SK-N-SH (cell line): ENCODE measurements around the gene RAVER2. TPM values are rescaled to one million over a fixed set of nuclear protein-coding genes. Genes with fewer than 3 reads are reported as not detected.

ENCODE experiments used
- CTCF ChIA-PET: fragments of 300-600, 350-600 bp; formaldehyde crosslinking; extraction: SDS; loops from one replicate; lab custom pipeline; 2021; lab: Yijun Ruan, JAX
- POLR2A ChIA-PET: fragments of 350-600 bp; sonication (Branson Sonifier 250); formaldehyde crosslinking; extraction: SDS; loops from one replicate; lab custom pipeline; 2020; ENCODE audit warnings: antibody characterized with exemption, inconsistent platforms; lab: Yijun Ruan, JAX
- DNase-seq: peaks from one replicate; pipeline ENCODE4 v3.0.0; 2012
- H2AFZ ChIP-seq: fragments of 200-600 bp; sonication (generic); 2 replicates; pipeline ENCODE4 v1.8.1; 2016; ENCODE audit warnings: antibody characterized with exemption, mild to moderate bottlenecking, low read depth
- H3F3A ChIP-seq: fragments of 200-600 bp; sonication (generic); replicated peaks from 2 replicates; pipeline ENCODE3; 2016; ENCODE audit warnings: antibody characterized with exemption, mild to moderate bottlenecking; ENCODE audit not compliant: insufficient read depth
- H3K27ac ChIP-seq, 2 experiments: fragments of 200-500 bp in 1 of 2; fragments of 200-600 bp in 1 of 2; sonication (Bioruptor generic) in 1 of 2; sonication (generic), shearing (Covaris generic) in 1 of 2; 2 replicates each; pipeline versions ENCODE4 v1.5.1 to v1.6.1; 2014 to 2016; ENCODE audit warnings: low read depth in 2 of 2, inconsistent platforms in 1 of 2, low read length in 1 of 2, mild to moderate bottlenecking in 1 of 2, mixed read lengths in 1 of 2
- H3K27me3 ChIP-seq: fragments of 200-600 bp; sonication (generic), shearing (Covaris generic); 2 replicates; pipeline ENCODE4 v1.6.1; 2016; ENCODE audit warnings: mixed run types; ENCODE audit not compliant: insufficient read depth
- H3K36me3 ChIP-seq, 2 experiments: fragments of 200-500 bp in 1 of 2; fragments of 200-600 bp in 1 of 2; sonication (Bioruptor generic) in 1 of 2; sonication (generic) in 1 of 2; replicated peaks in 1 of 2; 2 replicates each; pipeline versions ENCODE3 to v1.5.1; 2014 to 2016; ENCODE audit warnings: low read length in 1 of 2, mild to moderate bottlenecking in 1 of 2; ENCODE audit not compliant: insufficient read depth in 2 of 2, control insufficient read depth in 1 of 2
- H3K4me1 ChIP-seq, 2 experiments: fragments of 200-500 bp in 1 of 2; fragments of 200-600 bp in 1 of 2; sonication (Bioruptor generic) in 1 of 2; sonication (generic), shearing (Covaris generic) in 1 of 2; 2 replicates each; pipeline versions ENCODE4 v1.5.1 to v1.6.1; 2014 to 2016; ENCODE audit warnings: low read depth in 1 of 2, low read length in 1 of 2, mixed run types in 1 of 2; ENCODE audit not compliant: insufficient read depth in 2 of 2, control insufficient read depth in 1 of 2
- H3K4me2 ChIP-seq: fragments of 200-600 bp; sonication (generic), shearing (Covaris generic); 2 replicates; pipeline ENCODE4 v1.6.1; 2017; ENCODE audit warnings: mixed run types
- H3K4me3 ChIP-seq, 2 experiments: fragments of 200-500 bp in 1 of 2; fragments of 200-600 bp in 1 of 2; sonication (Bioruptor generic) in 1 of 2; sonication (generic), shearing (Covaris generic) in 1 of 2; 2 replicates each; pipeline versions ENCODE4 v1.5.1 to v1.8.1; 2014 to 2016; ENCODE audit warnings: low read depth in 2 of 2, inconsistent platforms in 1 of 2, low read length in 1 of 2, mild to moderate bottlenecking in 1 of 2, mixed read lengths in 1 of 2, moderate library complexity in 1 of 2
- H3K79me2 ChIP-seq: fragments of 200-600 bp; sonication (generic); 2 replicates; pipeline ENCODE4 v1.8.1; 2017; ENCODE audit warnings: mild to moderate bottlenecking; ENCODE audit not compliant: insufficient read depth
- H3K9ac ChIP-seq: fragments of 200-600 bp; sonication (generic); 2 replicates; pipeline ENCODE4 v1.6.1; 2017; ENCODE audit warnings: mixed run types
- H3K9me2 ChIP-seq: fragments of 200-600 bp; sonication (generic); 2 replicates; pipeline ENCODE4 v1.6.1; 2017; ENCODE audit warnings: mixed run types
- H3K9me3 ChIP-seq: fragments of 200-600 bp; sonication (generic); 2 replicates; pipeline ENCODE4 v1.6.1; 2017; ENCODE audit warnings: mixed run types, mild to moderate bottlenecking, moderate library complexity
- H4K20me1 ChIP-seq: fragments of 200-600 bp; sonication (generic); 2 replicates; pipeline ENCODE4 v1.6.1; 2017; ENCODE audit warnings: mild to moderate bottlenecking, mixed run types; ENCODE audit not compliant: insufficient read depth
- CHD2 ChIP-seq: fragments of 150-350 bp; IDR thresholded peaks from 2 replicates; pipeline ENCODE4 v1.6.1; 2018; ENCODE audit warnings: low read length; ENCODE audit not compliant: partially characterized antibody
- ELF1 ChIP-seq: IDR thresholded peaks from 2 replicates; pipeline ENCODE4 v1.4.0; 2012
- FOSL2 ChIP-seq: IDR thresholded peaks from 2 replicates; pipeline ENCODE4 v1.4.0; 2012; ENCODE audit warnings: low read depth, mild to moderate bottlenecking, moderate library complexity, borderline replicate concordance
- FOXJ3 ChIP-seq: sonication (generic); formaldehyde crosslinking; IDR thresholded peaks from 2 replicates; pipeline ENCODE4 v1.5.1; 2020; ENCODE audit warnings: mild to moderate bottlenecking, missing genetic modification reagents
- FOXM1 ChIP-seq: IDR thresholded peaks from 2 replicates; pipeline ENCODE4 v1.4.0; 2012; ENCODE audit warnings: low read depth, mild to moderate bottlenecking
- JUND ChIP-seq: IDR thresholded peaks from 2 replicates; pipeline ENCODE4 v1.4.0; 2012
- MEF2A ChIP-seq: IDR thresholded peaks from 2 replicates; pipeline ENCODE4 v1.4.0; 2012; ENCODE audit warnings: low read depth, borderline replicate concordance
- MXI1 ChIP-seq: IDR thresholded peaks from 2 replicates; pipeline ENCODE4 v1.6.1; 2012; ENCODE audit warnings: mild to moderate bottlenecking, low read depth, low read length, improper control_type of control experiment
- POLR2AphosphoS5 ChIP-seq: IDR thresholded peaks from 2 replicates; pipeline ENCODE4 v1.6.1; 2012; ENCODE audit warnings: low read depth, low read length
- RCOR1 ChIP-seq: fragments of 150-350 bp; IDR thresholded peaks from 2 replicates; pipeline ENCODE4 v1.6.1; 2017; ENCODE audit warnings: antibody characterized with exemption, low read length
- REST ChIP-seq: IDR thresholded peaks from 2 replicates; pipeline ENCODE4 v1.6.1; 2012; ENCODE audit warnings: mild to moderate bottlenecking, low read depth, low read length, moderate library complexity
- RFX5 ChIP-seq: IDR thresholded peaks from 2 replicates; pipeline ENCODE4 v1.6.1; 2012; ENCODE audit warnings: mild to moderate bottlenecking, improper control_type of control experiment, low read length
- SIN3A ChIP-seq: IDR thresholded peaks from 2 replicates; pipeline ENCODE4 v1.6.1; 2012; ENCODE audit warnings: low read depth, mild to moderate bottlenecking, low read length, moderate library complexity, borderline replicate concordance
- SMC3 ChIP-seq: IDR thresholded peaks from 2 replicates; pipeline ENCODE4 v1.6.1; 2012; ENCODE audit warnings: low read depth, low read length, improper control_type of control experiment
- TAF1 ChIP-seq: IDR thresholded peaks from 2 replicates; pipeline ENCODE4 v1.6.1; 2012; ENCODE audit warnings: low read depth, mild to moderate bottlenecking, low read length, moderate library complexity, borderline replicate concordance
- TCF12 ChIP-seq: IDR thresholded peaks from 2 replicates; pipeline ENCODE4 v1.4.0; 2012
- YY1 ChIP-seq: IDR thresholded peaks from 2 replicates; pipeline ENCODE4 v1.4.0; 2012; ENCODE audit warnings: low read depth, mild to moderate bottlenecking
- ZBTB33 ChIP-seq: IDR thresholded peaks from 2 replicates; pipeline ENCODE4 v1.4.0; 2012; ENCODE audit warnings: low read depth, borderline replicate concordance
- WGBS: methylation state at CpG from one replicate; pipeline ENCODE4 v1.1.6; 2017; ENCODE audit warnings: low lambda C conversion rate; 5-methylcytosine and 5-hydroxymethylcytosine counted together
- polyA plus RNA-seq, 3 experiments: library from polyadenylated mRNA; depleted of rRNA; stranded (reverse); fragments of >200 nt; gene quantifications; 2 replicates each; pipeline ENCODE4 v1.2.3, GENCODE V29; 2012
- TF ChIP-seq, protein P1 (sequence below): fragments of 150-350 bp; IDR thresholded peaks from 2 replicates; pipeline ENCODE4 v1.6.1; 2016; ENCODE audit warnings: mild to moderate bottlenecking, low read depth, low read length
- TF ChIP-seq, protein P2 (sequence below): IDR thresholded peaks from 2 replicates; pipeline ENCODE4 v1.4.0; 2012; ENCODE audit warnings: low read depth

The RAVER2 gene
- polyA plus RNA-seq, 1 of the 3 experiments (the other 2 are of a cell fraction) = 7.3 TPM

- ChIA-PET POLR2A (no interaction called here), CTCF (interaction anchor here (1.4 kb wide), 1 partner anchor 11 kb away, joined by 6 read pairs; no protein-coding TSS in a partner anchor)
- Histone ChIP-seq H3K79me2 (no peaks in the 10 kb centered on the region), H3K9me2 (no peaks in the 10 kb centered on the region), H3K27ac (no peak overlapping the region), H3K27me3 (no peaks in the 10 kb centered on the region), H4K20me1 (no peaks in the 10 kb centered on the region), H3K36me3 (no peaks in the 10 kb centered on the region), H2AFZ (no peak overlapping the region), H3K9ac (no peak overlapping the region), H3K4me1 (peaks cover 0 to 2% of the 10 kb centered on the region in 2 experiments; a peak in 3 of 4 replicates), H3K4me3 (no peak overlapping the region), H3K4me2 (no peak overlapping the region), H3F3A (no peaks in the 10 kb centered on the region), H3K9me3 (no peaks in the 10 kb centered on the region)
- WGBS = 76% methylated on average over 2 of the region's 2 CpGs
- DNase-seq = no peak
- no peak for TF ChIP-seq MXI1
- TF ChIP-seq, protein P1, sequence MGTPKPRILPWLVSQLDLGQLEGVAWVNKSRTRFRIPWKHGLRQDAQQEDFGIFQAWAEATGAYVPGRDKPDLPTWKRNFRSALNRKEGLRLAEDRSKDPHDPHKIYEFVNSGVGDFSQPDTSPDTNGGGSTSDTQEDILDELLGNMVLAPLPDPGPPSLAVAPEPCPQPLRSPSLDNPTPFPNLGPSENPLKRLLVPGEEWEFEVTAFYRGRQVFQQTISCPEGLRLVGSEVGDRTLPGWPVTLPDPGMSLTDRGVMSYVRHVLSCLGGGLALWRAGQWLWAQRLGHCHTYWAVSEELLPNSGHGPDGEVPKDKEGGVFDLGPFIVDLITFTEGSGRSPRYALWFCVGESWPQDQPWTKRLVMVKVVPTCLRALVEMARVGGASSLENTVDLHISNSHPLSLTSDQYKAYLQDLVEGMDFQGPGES = no peak
- no peak for TF ChIP-seq ELF1
- TF ChIP-seq MEF2A = no peak
- TF ChIP-seq, protein P2, sequence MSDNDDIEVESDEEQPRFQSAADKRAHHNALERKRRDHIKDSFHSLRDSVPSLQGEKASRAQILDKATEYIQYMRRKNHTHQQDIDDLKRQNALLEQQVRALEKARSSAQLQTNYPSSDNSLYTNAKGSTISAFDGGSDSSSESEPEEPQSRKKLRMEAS = no peak
- TF ChIP-seq TAF1 = no peak
- no peak for TF ChIP-seq YY1
- TF ChIP-seq SIN3A = no peak
Measured at GRCh38 chr1:64755361-64755760, 10.5 kb downstream of the RAVER2 start.

- H3K27me3 ChIP-seq = no peaks in the 10 kb centered on the region
- CTCF ChIA-PET = interaction anchor here (0.7 to 1.5 kb wide), 3 partner anchors 10 to 511 kb away, joined by 3 to 4 read pairs (median 3); no protein-coding TSS in a partner anchor
- TF ChIP-seq TCF12 = no peak
- TF ChIP-seq, protein P1 = no peak
- no peak for TF ChIP-seq POLR2AphosphoS5
- no peak for TF ChIP-seq CHD2
- TF ChIP-seq YY1 = no peak
- TF ChIP-seq RFX5 = no peak
- TF ChIP-seq REST = no peak
- TF ChIP-seq TAF1 = no peak
- TF ChIP-seq ZBTB33 = no peak
- no peak for TF ChIP-seq FOXJ3 (CRISPR knock-in tag)
- no peak for TF ChIP-seq RCOR1
- TF ChIP-seq SIN3A = no peak
- TF ChIP-seq FOSL2 = no peak
- no peak for TF ChIP-seq MEF2A
- no peak for TF ChIP-seq JUND
- no peak for TF ChIP-seq SMC3
- TF ChIP-seq FOXM1 = no peak
- H3K79me2 ChIP-seq = no peaks in the 10 kb centered on the region
- no peak overlapping the region for H2AFZ ChIP-seq
- no peaks in the 10 kb centered on the region for H3K9me3 ChIP-seq
- 86% methylated on average over 1 of the region's 1 CpG for WGBS
- H3F3A ChIP-seq = no peaks in the 10 kb centered on the region
- no peaks in the 10 kb centered on the region; a peak in 2 of 4 replicates for H3K4me1 ChIP-seq
- no peaks in the 10 kb centered on the region for H3K36me3 ChIP-seq
- no peaks in the 10 kb centered on the region for H3K9me2 ChIP-seq
- H3K9ac ChIP-seq = no peak overlapping the region
- H4K20me1 ChIP-seq = no peaks in the 10 kb centered on the region
- H3K4me3 ChIP-seq = no peak overlapping the region
- DNase-seq = no peak
- H3K27ac ChIP-seq = no peak overlapping the region
- POLR2A ChIA-PET = no interaction called here
- H3K4me2 ChIP-seq = no peak overlapping the region
Measured at GRCh38 chr1:64756770-64757169, 11.9 kb downstream of the RAVER2 start.
